Neutrophil (primary cell): ENCODE results near the gene ABLIM3.

Experiments
- H3K27ac ChIP-seq: fragments of 200-600 bp; sonication (generic); 2 replicates; pipeline ENCODE4 v1.5.1; 2016; ENCODE audit warnings: mild to moderate bottlenecking, moderate library complexity
- H3K27me3 ChIP-seq: fragments of 200-600 bp; sonication (generic); 2 replicates; pipeline ENCODE4 v1.6.0; 2016; ENCODE audit warnings: mild to moderate bottlenecking
- H3K36me3 ChIP-seq: fragments of 200-600 bp; sonication (generic); 2 replicates; pipeline ENCODE4 v1.5.1; 2017
- H3K4me1 ChIP-seq, 2 experiments: fragments of 200-600 bp in 1 of 2; sonication (generic) in 1 of 2; 1 replicate in 1 of 2; 2 replicates in 1 of 2; pipeline versions ENCODE4 v1.5.1 to v1.6.1; 2013 to 2016; ENCODE audit warnings: low read depth in 1 of 2, low read length in 1 of 2, mild to moderate bottlenecking in 1 of 2, moderate library complexity in 1 of 2; ENCODE audit not compliant: control insufficient read depth in 1 of 2, insufficient read depth in 1 of 2
- H3K4me3 ChIP-seq, 2 experiments: fragments of 200-600 bp in 1 of 2; sonication (generic) in 1 of 2; 1 replicate in 1 of 2; 2 replicates in 1 of 2; pipeline ENCODE4 v1.5.1; 2013 to 2016; ENCODE audit warnings: low read depth in 1 of 2, low read length in 1 of 2, mild to moderate bottlenecking in 1 of 2, moderate library complexity in 1 of 2
- H3K9me3 ChIP-seq: fragments of 200-600 bp; sonication (generic); 2 replicates; pipeline ENCODE4 v1.5.1; 2016
- CTCF ChIP-seq: fragments of 200-600 bp; sonication (generic); IDR thresholded peaks from 2 replicates; pipeline ENCODE4 v1.5.1; 2016; ENCODE audit warnings: antibody characterized with exemption

ABLIM3 gene

DNA sequence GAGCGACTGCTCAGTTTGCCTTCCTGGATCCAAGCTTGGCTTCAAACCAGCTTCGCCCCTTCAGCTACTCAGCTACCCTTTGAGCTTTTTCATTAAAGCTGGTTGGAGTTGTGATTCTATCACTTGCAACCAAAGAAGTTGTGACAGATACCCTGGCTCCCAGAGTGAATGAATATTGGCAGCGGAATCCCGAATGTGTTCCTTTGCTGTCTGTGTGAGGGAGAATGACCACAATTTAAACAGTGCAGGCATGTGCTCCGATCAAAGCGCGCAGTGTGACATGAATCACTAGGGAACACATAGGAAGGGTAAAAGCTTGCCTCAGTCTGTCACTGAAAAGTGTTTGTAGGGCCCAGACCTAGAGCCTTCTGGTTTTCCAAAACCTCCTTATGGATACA, 123.8 kb downstream of the ABLIM3 start:
- Histone ChIP-seq H3K27me3 (peaks cover 13% of the 10 kb centered on the region), H3K36me3 (no peaks in the 10 kb centered on the region), H3K9me3 (no peaks in the 10 kb centered on the region), H3K4me1 (peaks cover 3 to 10% of the 10 kb centered on the region in 2 experiments), H3K27ac (no peak overlapping the region), H3K4me3 (no peak overlapping the region)
- TF ChIP-seq CTCF = no peak

DNA sequence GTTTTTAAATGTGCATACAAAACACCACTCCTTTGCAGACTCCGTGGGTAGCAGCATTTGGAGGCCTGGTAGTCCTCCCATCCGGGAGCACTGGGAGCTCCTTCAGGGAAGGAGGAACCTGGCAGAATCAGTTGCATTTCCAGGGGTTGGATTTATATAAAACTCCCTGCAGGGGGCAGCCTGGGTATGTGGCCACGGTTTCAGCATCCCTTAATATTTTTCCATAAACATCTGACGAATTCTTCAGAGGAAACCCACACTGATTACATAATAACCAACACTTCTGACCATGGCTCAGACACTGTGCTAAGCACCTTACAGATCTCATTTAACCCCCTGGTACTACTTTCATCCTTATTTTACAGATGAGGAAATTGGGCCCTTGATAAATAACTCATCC, 124.3 kb downstream of the ABLIM3 start:
- H3K27me3 ChIP-seq = peaks cover 18% of the 10 kb centered on the region
- no peak overlapping the region for H3K4me3 ChIP-seq
- H3K36me3 ChIP-seq = no peaks in the 10 kb centered on the region
- no peaks in the 10 kb centered on the region for H3K9me3 ChIP-seq
- no peak overlapping the region for H3K27ac ChIP-seq
- TF ChIP-seq CTCF = no peak
- peaks cover 3 to 10% of the 10 kb centered on the region in 2 experiments for H3K4me1 ChIP-seq

DNA sequence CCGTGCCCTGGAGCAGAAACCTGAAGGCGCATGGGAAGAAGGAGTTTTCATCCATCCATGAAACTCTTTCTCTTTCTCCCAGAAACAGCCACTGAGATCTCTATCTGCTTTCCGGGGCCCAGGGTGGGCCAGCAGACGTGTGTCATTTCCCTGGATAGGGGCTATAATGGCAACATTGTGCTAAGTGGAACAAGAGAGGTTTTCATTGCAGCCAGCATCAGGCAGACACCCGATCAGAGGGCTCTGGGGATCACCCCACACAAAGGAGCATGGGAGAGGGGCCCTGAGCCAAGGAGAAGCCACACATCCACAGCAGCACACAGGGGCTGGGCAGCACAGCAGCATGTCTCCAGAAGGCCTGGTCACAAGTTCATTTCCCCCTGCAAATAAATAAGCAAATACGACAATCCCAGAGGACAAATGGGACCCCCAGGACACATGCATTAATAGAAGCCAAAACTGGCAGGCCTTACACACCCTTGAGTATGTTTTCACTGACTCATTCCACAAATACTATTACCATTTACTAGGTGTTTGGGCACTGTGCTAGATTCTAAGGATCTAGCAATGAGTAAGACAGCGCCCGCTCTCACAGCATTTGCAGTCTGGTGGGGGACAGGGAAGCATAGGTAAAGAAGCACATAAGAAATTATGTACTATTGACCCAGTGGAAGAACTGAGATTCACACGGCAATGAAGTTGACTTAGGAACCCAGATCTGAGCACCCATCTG, 126.1 kb downstream of the ABLIM3 start:
- no peaks in the 10 kb centered on the region for H3K9me3 ChIP-seq
- H3K4me3 ChIP-seq = no peak overlapping the region
- H3K36me3 ChIP-seq = no peaks in the 10 kb centered on the region
- H3K4me1 ChIP-seq = peaks cover 12 to 14% of the 10 kb centered on the region in 2 experiments
- H3K27me3 ChIP-seq = peaks cover 37% of the 10 kb centered on the region
- no peak for TF ChIP-seq CTCF
- H3K27ac ChIP-seq = no peak overlapping the region

- no peak overlapping the region for H3K4me3 ChIP-seq
- H3K27ac ChIP-seq = no peak overlapping the region
- peak; percentile 73 for TF ChIP-seq CTCF
- peaks cover 53% of the 10 kb centered on the region for H3K27me3 ChIP-seq
- no peaks in the 10 kb centered on the region for H3K9me3 ChIP-seq
- peaks cover 14% of the 10 kb centered on the region in 2 experiments for H3K4me1 ChIP-seq
- H3K36me3 ChIP-seq = no peaks in the 10 kb centered on the region
These were observed 127.8 kb downstream of the ABLIM3 start for GRCh38 chr5:149268928-149269557.

DNA sequence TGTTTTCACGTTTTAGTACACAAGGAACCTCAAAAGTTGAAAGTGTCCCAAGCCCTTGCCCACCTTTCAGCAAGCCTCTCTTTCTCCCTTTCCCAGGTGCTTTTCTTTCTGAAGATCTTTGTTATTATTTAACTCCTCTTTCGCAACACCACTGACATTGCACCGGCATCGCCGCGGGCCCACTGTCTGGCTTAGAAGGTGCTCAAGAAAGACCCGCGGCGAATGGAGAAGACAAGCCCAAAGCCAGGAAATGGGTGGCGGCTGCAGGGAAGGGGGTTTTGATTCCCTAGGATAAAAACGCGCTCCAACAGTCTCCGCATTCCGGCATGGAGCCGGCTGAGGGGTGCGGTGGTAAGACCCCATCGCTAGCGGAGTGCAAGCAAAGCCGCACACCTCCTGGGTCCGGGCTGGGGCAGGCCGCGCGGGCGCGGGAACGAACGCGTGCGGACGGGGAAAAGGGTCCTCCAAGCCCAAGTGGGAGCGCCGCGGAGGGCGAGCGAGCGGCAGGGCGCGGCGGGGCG, 130.0 kb downstream of the ABLIM3 start:
- Histone ChIP-seq H3K36me3 (no peaks in the 10 kb centered on the region), H3K27ac (no peak overlapping the region), H3K27me3 (peaks cover 66% of the 10 kb centered on the region), H3K9me3 (no peaks in the 10 kb centered on the region), H3K4me1 (peaks cover 14% of the 10 kb centered on the region in 2 experiments), H3K4me3 (no peak overlapping the region)
- no peak for TF ChIP-seq CTCF
